GM23338 (cell line): ENCODE data around the gene RNF183.

Experiments used
- CTCF ChIP-seq, 2 experiments: fragments of 200-600 bp in 1 of 2; sonication (generic) in 1 of 2; conservative IDR thresholded peaks; 2 replicates each; pipeline versions ENCODE4 v1.5.1 to v1.6.1; 2016 to 2017; ENCODE audit warnings: antibody characterized with exemption in 2 of 2, low read depth in 2 of 2, mild to moderate bottlenecking in 2 of 2, moderate library complexity in 1 of 2
- STAT1 ChIP-seq: IDR thresholded peaks from one replicate; pipeline ENCODE4 v1.6.1; 2016; ENCODE audit warnings: antibody characterized with exemption; ENCODE audit not compliant: unreplicated experiment

- TF ChIP-seq CTCF (conservative IDR thresholded peaks at IDR 0.05; ENCODE audit: low read depth in 2 of 2) (no peak), STAT1 (no peak)
Measured at GRCh38 chr9:113261917-113262671, 41.1 kb downstream of the RNF183 start.
